Activated naive CD8-positive, alpha-beta T cell treated with anti-CD3 and anti-CD28 coated beads, Interleukin-2, amount 50 U/mL, for 16 hours (primary cell): ENCODE results near the gene REC114.
"Not testable (repeated sequence)": the region's sequence is repeated elsewhere in the genome, so short reads cannot be mapped to it uniquely, and the experiment has no call there.

Experiments used
- DNase-seq: peaks from one replicate; pipeline ENCODE4 v3.0.0-alpha.2; 2020; ENCODE audit warnings: low read depth, low spot score

The REC114 gene

GRCh38 chr15:73527598-73527997 is 84.6 kb downstream of the REC114 start:
- DNase-seq, result no peak

GRCh38 chr15:73530649-73531048 is 87.7 kb downstream of the REC114 start:
- no peak for DNase-seq

DNA sequence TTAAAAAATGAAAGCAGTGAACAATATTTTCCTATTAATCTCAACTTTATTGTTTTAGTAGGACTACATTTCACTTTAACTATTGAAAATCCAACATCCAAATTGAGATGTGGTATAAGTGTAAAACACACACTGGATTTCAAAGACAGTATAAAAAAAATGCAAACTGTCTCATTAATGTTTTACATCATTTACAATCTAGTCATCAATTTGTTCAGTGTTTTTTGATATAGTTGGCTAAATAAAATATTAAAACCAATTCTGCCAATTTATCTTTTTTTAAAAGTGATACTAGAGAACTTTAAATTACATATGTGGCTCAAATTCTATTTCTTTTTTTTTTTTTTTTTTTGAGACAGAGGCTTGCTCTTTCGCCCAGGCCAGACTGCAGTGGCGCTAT is 95.2 kb downstream of the REC114 start:
- no peak for DNase-seq

DNA sequence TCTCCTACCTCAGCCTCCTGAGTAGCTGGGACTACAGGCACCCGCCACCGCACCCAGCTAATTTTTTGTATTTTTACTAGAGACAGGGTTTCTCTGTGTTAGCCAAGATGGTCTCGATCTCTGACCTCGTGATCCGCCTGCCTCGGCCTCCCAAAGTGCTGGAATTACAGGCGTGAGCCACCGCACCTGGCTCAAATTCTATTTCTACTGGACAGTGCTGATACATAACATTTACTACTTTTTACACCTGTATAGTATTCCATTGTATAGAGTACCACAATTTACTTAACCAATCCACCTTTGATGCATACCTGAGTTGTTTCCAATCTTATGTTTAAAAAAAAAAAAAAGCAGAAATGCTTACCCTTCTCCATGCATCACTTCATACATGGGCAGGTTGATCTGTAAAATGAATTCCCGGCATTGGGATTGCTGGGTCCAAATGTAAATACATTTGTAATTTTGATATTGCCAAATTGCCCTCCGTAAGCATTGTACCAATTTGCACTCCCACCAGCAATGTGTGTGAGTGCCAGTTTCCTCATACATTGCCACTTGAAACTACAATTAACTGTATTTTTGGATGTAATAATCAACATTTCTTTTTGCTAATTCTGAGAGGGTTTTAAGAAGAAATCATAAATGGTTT is 95.7 kb downstream of the REC114 start:
- DNase-seq, result no peak

DNA sequence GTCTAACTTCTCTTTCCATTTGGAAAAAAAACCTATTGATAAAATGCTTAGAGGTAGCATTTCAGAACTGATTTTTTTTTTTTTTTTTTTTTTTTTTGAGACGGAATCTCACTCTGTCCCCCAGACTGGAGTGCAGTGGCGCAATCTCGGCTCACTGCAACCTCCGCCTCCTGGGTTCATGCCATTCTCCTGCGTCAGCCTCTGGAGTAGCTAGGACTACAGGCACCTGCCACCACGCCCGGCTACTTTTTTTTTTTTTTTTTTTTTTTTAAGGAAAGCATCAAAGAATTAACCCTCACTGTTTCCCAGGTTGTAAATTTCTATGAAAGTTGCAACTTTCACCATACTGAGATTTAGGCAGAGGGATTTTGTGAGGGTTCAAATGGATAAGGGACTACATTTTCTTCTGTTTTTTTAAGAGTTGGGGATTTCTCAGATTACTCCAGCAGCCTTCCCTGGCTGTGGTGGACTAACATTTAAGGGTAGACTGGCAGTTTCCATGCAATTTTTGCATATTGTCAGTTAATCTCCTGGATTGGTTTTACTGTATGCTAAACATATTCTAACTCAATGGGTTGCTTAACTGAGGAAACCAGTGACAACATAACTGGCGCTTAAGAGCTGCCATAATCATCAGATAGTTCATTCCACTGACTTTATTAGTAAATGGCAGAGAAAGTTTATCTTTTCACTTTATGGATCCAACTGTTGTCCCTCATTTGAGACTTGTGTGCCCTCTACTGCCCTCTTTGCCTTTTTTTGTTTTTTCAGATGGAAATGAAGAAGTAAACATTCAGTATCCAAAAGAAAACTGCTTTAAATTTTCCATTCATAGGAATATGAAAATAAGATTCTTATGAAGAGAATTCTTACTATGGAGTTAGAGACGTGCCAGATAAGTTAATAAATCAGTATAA is 96.5 kb downstream of the REC114 start:
- DNase-seq, result no peak

DNA sequence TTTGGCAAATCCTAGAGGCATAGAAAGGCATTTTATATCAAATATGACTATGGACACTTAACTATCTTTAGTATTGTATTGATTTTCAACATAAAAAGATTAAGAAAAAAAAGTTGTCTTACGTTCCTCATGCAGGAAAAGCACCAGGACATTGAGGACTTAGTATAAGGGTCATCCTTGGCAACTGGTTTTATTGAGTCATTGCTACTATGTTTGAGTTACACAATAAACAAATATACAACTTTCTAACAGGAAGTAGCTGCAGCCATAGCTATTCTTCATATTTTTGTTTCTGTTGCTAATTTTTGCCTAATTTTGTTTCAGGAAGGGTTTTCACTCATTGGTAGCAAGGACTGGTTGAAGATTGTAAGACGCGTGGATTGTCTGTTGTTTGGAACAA is 97.2 kb downstream of the REC114 start:
- no peak for DNase-seq

- DNase-seq, result no peak
Observed at GRCh38 chr15:73541479-73541878, 98.5 kb downstream of the REC114 start.

DNA sequence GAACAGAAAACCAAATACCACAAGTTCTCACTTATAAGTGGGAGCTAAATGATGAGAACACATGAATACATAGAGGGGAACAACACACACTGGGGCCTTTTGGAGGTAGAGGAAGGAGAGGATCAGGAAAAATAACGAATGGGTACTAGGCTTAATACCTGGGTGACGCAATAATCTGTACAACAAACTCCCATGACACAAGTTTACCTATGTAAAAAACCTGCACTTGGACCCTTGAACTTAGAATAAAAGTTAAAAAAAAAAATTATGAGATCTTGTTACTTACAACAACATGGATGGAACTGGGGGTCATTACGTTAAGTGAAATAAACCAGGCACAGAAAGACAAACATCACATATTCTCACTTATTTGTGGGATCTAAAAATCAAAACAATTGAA is 106.0 kb downstream of the REC114 start:
- not testable (repeated sequence) for DNase-seq

DNA sequence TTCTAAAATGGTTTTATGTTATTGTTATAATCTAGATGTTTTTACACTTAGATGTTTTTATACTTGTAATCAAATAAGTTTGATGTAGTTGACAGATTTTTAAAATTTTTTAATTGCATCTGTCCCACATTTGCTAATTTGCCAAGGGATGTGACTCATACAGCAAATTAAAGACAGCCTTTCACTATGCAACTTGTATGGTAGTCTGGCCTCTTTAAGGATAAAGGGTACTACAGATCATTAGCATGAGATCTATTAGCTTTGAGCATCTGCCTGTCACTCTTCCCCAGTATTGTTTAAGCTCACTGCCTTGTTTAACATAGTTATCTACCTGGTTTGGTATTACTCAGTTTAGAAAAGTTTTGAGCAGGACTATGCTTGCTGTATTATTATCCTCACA is 107.2 kb downstream of the REC114 start:
- no peak for DNase-seq

DNA sequence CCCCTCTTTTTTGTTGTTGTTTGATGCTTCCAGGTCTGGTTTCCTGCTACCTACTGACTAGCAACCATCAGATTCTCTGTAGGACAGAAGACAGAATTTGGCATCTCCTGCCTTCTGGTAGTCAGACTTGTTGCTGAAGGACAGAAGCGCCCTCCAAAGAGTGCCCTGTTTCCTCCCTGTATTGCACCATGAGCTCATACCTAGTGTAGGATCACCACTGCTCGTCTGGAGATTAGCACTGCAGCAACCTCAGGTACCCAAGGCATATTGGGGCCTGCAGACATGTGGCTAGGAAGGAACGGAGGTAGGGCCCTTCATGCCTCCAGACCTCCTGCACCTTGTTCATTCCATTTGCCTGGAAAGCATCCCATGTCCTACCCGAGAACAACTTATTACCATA is 112.1 kb downstream of the REC114 start:
- no peak for DNase-seq

DNA sequence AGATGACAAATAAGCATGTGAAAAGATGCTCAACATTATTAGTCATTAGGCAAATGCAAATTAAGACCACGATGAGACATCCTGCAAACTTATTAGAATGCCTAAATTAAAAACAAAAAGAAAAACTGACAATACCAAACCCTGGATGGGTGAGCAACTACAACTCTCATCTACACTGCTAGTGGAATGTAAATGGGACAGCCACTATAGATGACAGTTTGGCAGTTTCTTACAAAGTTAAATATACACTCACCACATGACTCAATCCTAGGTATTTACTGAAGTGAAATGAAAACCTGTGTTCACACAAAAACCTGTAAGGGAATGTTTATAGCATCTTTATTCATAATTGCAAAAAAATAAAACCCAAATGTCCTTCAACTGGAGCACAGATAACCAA is 115.6 kb downstream of the REC114 start:
- DNase-seq, result no peak

GRCh38 chr15:73560501-73561117 is 117.6 kb downstream of the REC114 start:
- no peak for DNase-seq

- DNase-seq, result no peak
Observed at GRCh38 chr15:73564255-73564654, 121.3 kb downstream of the REC114 start.

DNA sequence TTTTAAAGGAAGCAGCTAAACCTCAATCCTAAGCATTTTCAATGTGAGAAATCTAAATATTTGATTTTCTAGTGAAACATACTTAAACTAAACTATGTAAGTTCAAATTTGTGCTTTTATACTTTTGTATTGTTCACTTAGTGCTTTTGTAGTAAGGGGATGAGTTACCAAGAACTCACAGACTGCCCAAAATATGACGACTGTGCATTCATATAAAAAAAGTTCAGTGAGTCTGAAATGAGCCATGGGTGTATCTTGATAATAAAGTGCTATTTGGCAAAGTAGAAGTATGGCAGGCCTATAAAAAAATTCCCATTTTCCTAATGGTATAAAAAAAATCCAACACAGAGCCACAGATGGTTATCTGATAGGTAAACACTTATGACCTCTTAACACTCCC is 124.1 kb downstream of the REC114 start:
- no peak for DNase-seq

GRCh38 chr15:73568564-73569280 is 125.8 kb downstream of the REC114 start:
- no peak for DNase-seq

DNA sequence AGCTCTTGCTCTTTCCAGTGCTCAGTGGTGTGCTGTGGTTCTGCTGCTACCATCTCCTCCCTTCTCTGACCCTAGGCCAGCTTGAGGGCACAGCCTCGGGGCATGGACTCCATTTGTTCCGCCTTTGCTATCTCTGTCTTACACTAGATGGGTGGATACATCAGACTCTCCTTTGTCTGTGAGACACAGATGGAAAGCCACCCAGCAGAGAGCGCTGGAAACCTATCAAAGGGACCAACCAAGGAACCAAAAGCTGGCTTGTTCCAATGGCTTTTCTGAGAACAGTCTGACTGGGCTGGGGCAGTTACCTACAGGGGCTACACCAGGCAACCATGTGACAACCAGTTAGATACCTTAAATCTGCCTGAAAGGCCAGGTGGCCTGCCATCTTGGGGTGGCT is 126.4 kb downstream of the REC114 start:
- DNase-seq, result no peak

DNA sequence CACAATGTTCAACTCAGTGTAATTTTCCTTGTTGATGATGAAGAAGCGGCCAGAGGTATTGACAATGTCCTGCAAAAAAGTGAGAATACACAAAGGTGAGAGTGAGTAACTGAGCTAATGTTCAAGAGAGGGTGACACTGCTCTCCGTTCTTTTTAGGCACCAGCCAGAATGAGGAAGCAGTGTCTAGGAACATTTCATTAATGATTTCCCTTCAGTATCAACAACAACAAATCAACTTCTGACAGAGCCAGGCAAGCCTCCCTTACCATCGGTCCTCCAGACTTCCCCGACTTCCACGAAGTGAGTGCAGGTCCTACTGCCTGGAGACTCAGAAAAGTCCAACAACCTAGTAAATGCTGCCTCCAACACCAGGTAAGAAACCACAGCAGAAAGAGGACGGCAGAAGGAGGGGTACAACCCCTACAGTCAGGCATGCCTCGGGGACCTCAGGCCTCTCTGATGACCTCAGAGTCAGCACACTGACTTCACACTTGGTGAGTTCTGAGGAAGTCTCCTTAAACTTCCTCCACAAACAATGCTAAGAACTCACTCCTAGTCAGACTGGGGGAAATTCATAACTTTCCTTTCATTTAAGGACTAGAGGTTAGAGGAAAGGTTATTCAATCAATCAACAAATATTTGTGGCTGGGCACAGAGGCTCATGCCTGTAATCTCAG is 127.5 kb downstream of the REC114 start:
- DNase-seq, result no peak

DNA sequence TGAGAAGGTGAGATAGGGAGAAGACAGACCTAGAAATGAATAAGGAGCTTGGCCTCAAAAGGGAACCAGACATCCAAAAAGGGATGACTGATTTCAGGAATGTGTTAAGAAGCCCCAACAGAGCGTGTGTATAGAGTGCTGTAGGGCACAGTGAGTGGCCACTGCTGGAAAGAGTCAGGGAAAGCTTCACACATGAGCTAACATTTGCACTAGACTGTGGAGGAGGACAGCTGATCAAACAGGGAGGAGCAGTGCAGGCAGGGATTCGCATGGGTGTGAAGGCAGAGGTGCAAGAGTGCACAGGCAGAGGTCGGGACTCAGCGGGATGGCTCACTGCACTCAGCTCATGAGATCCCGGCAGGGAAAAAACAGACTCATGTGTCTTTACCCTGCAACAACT is 128.4 kb downstream of the REC114 start:
- no peak for DNase-seq

DNA sequence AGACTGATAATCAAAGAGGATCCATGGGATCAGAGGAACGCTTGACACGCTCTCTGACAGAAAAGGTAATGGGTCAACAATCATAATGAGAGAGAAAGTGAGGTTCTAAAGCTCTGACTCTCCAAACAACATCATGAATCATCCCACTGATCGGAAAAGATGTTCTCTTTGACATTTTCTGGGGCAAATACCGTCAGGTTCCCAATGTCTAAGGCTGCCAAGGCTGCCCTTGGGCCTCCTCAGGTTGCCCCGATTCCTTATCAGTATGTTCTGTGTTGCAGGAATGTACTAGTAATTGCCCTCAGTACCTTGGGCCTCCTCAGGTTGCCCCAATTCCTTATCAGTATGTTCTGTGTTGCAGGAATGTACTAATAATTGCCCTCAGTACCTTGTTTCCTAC is 129.3 kb downstream of the REC114 start:
- DNase-seq, result no peak

- DNase-seq, result no peak
Observed at GRCh38 chr15:73573037-73573436, 130.1 kb downstream of the REC114 start.

GRCh38 chr15:73573572-73573971 is 130.6 kb downstream of the REC114 start:
- no peak for DNase-seq
